HG03354 (cell line): ENCODE data around the gene AKAP12.

Source experiments
- ATAC-seq: cut with Tn5 transposase; IDR thresholded peaks from one replicate; pipeline ENCODE4 v1.9.1; 2021; ENCODE audit warnings: mild to moderate bottlenecking; ENCODE audit not compliant: unreplicated experiment, poor library complexity, severe bottlenecking

Gene AKAP12

DNA sequence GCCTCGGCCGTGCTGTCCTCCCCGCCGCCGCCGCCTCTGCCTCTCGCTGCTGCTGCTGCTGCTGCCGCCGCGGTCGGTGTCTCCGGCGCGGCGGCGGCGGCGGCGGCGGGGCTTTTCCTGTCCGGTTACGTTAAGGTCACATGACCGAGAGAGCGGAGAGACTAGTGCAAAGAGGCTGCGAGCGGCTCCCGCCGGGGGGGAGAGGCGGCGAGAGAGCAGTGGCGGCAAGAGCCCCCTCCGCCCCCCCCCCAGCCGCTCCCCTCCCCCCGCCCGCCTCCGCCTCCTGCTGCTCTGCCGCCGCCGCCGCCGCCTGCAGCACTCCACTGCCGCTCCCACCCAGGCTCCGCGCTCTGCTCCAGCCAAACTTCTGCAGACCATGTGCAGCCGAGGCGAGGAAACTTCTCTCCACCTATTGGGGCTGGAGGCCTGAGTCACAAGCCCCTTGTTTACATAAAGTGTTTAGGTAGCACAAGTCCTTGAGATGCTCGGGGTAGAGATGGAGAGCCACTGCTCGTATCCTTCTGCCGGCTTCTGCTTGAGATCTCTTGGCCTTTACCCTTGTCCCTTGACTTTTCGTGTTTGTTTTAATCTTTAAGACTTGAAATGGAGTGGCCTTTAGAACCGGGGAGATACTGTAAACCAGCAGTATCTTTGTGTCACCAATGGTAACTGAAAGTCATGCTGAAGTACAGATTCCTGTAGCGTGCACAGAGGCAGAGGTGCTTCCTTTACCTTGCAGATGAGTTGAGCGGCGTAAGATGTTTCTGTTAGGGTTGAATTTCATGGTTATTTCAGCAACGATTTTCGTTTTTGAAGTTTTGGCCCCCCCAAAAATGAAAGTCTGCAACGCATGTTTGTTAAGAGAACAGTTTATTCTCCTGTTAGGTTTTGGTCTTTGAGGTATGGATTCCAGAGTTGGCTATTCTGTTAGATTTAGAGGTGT is 152.0 kb downstream of the AKAP12 start, which contains the start of gene ZBTB2:
ZBTB2 (minus strand) TSS at position 89 of the 943 bp plus-strand sequence. CDS start 17,922 bp downstream, outside the sequence.
- peak; percentile 26 for ATAC-seq

GRCh38 chr6:151392427-151392826 is 152.7 kb downstream of the AKAP12 start:
- no peak for ATAC-seq

GRCh38 chr6:151393410-151393809 is 153.6 kb downstream of the AKAP12 start:
- no peak for ATAC-seq

DNA sequence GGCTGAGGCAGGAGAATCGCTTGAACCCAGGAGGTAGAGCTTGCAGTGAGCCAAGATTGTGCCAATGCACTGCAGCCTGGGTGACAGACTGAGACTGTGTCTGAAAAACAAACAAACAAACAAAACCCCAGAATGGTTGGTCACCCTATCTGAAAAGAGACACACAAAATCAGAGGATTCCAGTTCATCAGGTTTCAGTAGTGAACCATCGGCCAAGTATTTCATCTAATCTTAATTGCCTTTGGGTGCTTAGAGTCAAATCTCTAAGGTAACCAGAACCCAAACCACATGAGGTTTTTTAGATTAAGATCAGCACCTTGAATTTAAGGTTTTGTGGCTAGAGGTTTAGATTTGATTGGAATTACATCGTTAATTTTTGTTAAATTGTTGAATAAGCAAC is 159.9 kb downstream of the AKAP12 start:
- ATAC-seq = no peak

DNA sequence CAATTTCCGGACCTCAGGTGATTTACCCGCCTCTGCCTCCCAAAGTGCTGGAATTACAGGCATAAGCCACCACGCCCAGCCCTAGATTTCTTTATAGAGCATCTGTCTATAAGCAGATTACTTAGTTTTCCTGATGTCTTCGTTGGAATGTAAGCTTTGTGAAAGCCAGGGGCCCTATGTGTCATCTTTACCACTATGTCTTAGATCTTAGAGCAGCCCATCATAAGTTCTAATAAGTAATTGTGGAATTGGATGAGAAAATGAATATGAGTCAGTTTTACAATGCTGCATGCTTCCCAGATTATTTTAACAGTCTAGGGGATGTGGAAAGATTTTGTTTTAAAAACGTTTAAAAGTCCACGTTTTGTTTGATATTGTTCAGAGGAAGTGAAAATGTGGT is 160.7 kb downstream of the AKAP12 start:
- no peak for ATAC-seq

DNA sequence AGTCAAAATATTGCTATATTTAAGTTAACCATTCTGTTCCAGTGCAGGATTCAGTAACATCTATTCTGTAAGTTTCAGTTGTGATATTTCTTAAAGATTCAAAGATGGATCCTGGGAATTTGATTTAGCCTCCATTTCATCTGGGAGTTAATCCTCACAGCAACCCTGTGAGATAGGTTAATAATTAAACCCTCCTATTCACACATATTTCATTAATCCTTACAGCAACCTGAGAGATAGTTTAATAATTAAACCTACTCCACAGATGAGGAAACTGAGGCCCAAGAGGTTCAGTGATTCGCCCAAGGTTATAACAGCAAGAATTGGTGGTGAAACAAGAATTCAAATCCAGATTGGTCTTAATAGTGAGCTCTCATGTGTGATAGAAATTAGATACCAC is 162.5 kb downstream of the AKAP12 start:
- ATAC-seq = no peak

- no peak for ATAC-seq
Measured at GRCh38 chr6:151403919-151404308, 164.1 kb downstream of the AKAP12 start.
